Activated T-cell treated with anti-CD3 and anti-CD28 coated beads, Interleukin-2, amount 50 U/mL, for 24 hours (primary cell): ENCODE results near the gene UGT2B7.
"Not testable (repeated sequence)": the region's sequence is repeated elsewhere in the genome, so short reads cannot be mapped to it uniquely, and the experiment has no call there.

Source experiments
- DNase-seq: peaks from one replicate; pipeline ENCODE4 v3.0.0-alpha.2; 2020
- H3K27ac Mint-ChIP-seq: 2 replicates; pipeline ENCODE4 v1.8.0; 2020; ENCODE audit warnings: mild to moderate bottlenecking, mixed read lengths
- H3K27me3 Mint-ChIP-seq: 2 replicates; pipeline ENCODE4 v1.8.0; 2020; ENCODE audit warnings: mixed read lengths
- H3K36me3 Mint-ChIP-seq: 2 replicates; pipeline ENCODE4 v1.8.0; 2020; ENCODE audit warnings: low read depth, mixed read lengths
- H3K4me1 Mint-ChIP-seq: 2 replicates; pipeline ENCODE4 v1.8.0; 2020; ENCODE audit warnings: low read depth, mixed read lengths
- H3K4me3 Mint-ChIP-seq: 2 replicates; pipeline ENCODE4 v1.8.0; 2020; ENCODE audit warnings: mild to moderate bottlenecking, moderate library complexity, mixed read lengths
- H3K9me3 Mint-ChIP-seq: 2 replicates; pipeline ENCODE4 v1.8.0; 2020; ENCODE audit warnings: mixed read lengths

The UGT2B7 gene

GRCh38 chr4:69099910-69100309 is 3.6 kb downstream of the UGT2B7 start:
- no peaks in the 10 kb centered on the region for H3K4me1 Mint-ChIP-seq
- H3K4me3 Mint-ChIP-seq = no peak overlapping the region
- H3K27ac Mint-ChIP-seq = no peak overlapping the region
- DNase-seq = no peak
- no peaks in the 10 kb centered on the region for H3K27me3 Mint-ChIP-seq
- no peaks in the 10 kb centered on the region for H3K9me3 Mint-ChIP-seq
- no peaks in the 10 kb centered on the region for H3K36me3 Mint-ChIP-seq

GRCh38 chr4:69102668-69103067 is 6.4 kb downstream of the UGT2B7 start:
- not testable (repeated sequence) for H3K36me3 Mint-ChIP-seq, H3K27ac Mint-ChIP-seq, H3K4me3 Mint-ChIP-seq, H3K27me3 Mint-ChIP-seq, DNase-seq, H3K9me3 Mint-ChIP-seq, H3K4me1 Mint-ChIP-seq

DNA sequence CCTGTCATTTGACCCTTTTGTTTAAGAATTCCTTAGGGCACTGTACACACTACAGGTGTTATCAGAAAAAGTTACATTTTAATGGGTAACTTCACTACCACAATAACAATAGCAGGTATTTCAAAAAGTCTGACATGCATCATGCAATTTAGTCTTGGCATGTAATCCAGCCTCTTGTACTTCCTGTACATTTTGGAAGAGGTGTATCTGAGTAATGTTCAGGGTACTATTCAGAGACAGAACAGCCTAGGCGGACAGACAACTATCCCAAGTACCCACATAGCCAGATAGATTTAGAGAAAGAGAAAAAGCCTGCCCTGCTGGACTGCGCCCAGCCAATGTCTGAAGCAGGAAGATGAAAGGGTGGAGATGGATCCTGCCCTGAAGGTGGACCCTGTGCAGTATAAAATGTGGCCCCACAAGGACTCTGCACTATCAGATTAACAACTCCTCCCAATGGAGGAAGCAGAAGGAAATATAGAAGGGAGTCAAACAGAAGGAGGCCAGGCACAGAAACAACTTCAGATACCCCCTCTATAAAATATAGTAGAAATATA is 8.5 kb downstream of the UGT2B7 start:
- H3K27me3 Mint-ChIP-seq = no peaks in the 10 kb centered on the region
- no peaks in the 10 kb centered on the region for H3K4me1 Mint-ChIP-seq
- H3K4me3 Mint-ChIP-seq = no peak overlapping the region
- no peaks in the 10 kb centered on the region for H3K36me3 Mint-ChIP-seq
- H3K27ac Mint-ChIP-seq = no peak overlapping the region
- H3K9me3 Mint-ChIP-seq = no peaks in the 10 kb centered on the region
- DNase-seq = no peak

DNA sequence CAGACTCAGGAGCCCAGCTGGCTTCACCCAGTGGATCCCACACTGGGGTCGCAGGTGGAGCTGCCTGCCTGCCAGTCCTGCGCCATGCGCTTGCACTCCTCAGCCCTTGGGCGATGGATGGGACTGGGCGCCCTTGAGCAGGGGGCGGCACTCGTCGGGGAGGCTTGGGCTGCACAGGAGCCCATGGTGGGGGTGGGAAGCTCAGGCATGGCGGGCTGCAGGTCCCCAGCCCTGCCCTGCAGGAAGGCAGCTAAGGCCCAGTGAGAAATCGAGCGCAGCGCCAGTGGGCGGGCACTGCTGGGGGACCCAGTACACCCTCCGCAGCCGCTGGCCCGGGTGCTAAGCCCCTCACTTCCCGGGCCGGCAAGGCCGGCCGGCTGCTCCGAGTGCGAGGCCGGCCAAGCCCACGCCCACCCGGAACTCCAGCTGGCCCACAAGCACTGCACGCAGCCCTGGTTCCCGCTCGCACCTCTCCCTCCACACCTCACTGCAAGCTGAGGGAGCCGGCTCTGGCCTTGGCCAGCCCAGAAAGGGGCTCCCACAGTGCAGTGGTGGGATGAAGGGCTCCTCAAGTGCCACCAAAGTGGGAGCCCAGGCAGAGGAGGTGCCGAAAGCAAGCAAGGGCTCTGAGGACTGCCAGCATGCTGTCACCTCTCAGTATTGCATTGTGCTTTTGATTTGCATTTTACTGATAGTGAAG is 19.0 kb downstream of the UGT2B7 start:
- not testable (repeated sequence) for H3K27ac Mint-ChIP-seq

DNA sequence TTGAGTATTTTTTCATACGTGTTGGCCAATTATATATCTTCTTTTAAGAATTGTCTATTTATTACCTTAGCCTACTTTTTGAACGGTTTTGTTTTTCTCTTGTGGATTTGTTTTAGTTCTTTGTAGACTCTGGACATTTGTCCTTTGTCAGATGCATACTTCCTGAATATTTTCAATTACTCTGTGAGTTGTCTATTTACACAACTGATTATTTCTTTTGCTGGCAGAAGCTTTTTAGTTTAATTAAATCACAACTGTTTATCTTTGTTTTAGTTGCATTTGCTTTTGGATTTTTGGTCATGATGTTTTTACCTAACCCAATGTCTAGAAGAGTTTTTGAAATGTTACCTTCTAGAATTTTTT is 19.6 kb downstream of the UGT2B7 start:
- no peak overlapping the region for H3K27ac Mint-ChIP-seq
- no peaks in the 10 kb centered on the region for H3K36me3 Mint-ChIP-seq
- no peak overlapping the region for H3K4me3 Mint-ChIP-seq
- no peak for DNase-seq
- H3K4me1 Mint-ChIP-seq = no peaks in the 10 kb centered on the region
- H3K9me3 Mint-ChIP-seq = no peaks in the 10 kb centered on the region
- no peaks in the 10 kb centered on the region for H3K27me3 Mint-ChIP-seq

More for the DNA sequence above, 19.0 kb downstream of the UGT2B7 start:
- not testable (repeated sequence) for H3K9me3 Mint-ChIP-seq, H3K4me1 Mint-ChIP-seq, H3K4me3 Mint-ChIP-seq, H3K36me3 Mint-ChIP-seq, H3K27me3 Mint-ChIP-seq, DNase-seq

DNA sequence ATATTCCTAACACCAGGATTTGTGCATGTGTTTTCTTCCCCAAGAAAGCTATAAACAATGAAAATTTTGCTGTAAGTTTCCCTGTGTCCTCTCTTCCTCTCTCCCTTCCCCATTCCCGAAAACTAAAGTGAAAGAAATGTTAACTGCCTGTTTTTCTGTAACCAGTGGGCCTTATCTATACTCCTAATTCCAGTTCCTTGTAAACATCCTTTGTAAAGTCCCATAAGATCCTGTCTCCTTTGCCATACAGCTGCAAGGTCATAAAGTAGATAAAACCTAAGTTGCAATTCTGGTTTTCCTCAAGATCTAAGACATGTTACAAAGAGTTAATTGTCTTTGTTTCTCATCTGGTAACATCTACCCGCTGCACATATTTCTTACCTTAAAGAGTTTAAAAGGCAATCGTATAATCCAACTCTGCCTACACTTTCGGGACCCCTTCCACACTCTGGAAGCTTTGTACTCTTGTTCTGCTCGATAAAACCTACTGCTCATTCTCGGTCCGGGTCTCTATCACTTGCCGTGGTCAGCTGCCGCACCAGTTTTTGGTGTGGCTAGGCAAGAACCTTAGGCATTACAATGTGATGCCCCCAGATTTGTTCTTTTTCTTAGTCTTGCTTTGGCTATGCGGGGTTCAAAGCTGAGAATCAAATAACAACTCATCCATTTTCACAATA is 20.5 kb downstream of the UGT2B7 start:
- Mint-ChIP-seq H3K27me3 (no peaks in the 10 kb centered on the region), H3K9me3 (no peaks in the 10 kb centered on the region), H3K4me1 (no peaks in the 10 kb centered on the region), H3K27ac (no peak overlapping the region), H3K4me3 (no peak overlapping the region), H3K36me3 (no peaks in the 10 kb centered on the region)
- DNase-seq = no peak

GRCh38 chr4:69120870-69121269 is 24.6 kb downstream of the UGT2B7 start:
- H3K9me3 Mint-ChIP-seq = no peaks in the 10 kb centered on the region
- H3K4me1 Mint-ChIP-seq = no peaks in the 10 kb centered on the region
- H3K27ac Mint-ChIP-seq = no peak overlapping the region
- H3K36me3 Mint-ChIP-seq = no peaks in the 10 kb centered on the region
- H3K4me3 Mint-ChIP-seq = no peak overlapping the region
- DNase-seq = no peak
- no peaks in the 10 kb centered on the region for H3K27me3 Mint-ChIP-seq

DNA sequence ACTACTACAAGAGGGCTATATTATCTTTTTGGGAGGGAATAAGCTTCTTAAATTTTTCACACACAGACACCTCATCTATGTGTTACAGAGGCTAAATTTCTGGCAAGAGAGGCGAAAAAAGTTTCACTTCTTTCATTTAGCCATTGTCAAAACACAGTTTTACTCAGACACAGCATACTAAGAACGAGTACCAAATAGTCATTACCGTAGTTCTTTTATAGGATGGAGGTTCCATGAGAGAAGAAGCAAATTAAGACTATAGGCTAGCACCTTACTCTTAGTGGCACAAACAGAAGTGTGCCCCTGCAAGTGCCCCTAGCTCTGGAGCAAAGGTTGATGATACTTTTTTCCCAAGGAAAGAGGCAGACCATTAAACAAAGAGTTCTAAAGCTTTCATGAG is 26.2 kb downstream of the UGT2B7 start:
- Mint-ChIP-seq H3K4me1 (no peaks in the 10 kb centered on the region), H3K36me3 (no peaks in the 10 kb centered on the region), H3K27me3 (no peaks in the 10 kb centered on the region), H3K9me3 (no peaks in the 10 kb centered on the region), H3K27ac (no peak overlapping the region), H3K4me3 (no peak overlapping the region)
- DNase-seq = no peak

- no peak for DNase-seq
- Mint-ChIP-seq H3K4me1 (no peaks in the 10 kb centered on the region), H3K4me3 (no peak overlapping the region), H3K27ac (no peak overlapping the region), H3K9me3 (no peaks in the 10 kb centered on the region), H3K36me3 (no peaks in the 10 kb centered on the region), H3K27me3 (no peaks in the 10 kb centered on the region)
Measured at GRCh38 chr4:69124941-69125340, 28.7 kb downstream of the UGT2B7 start.

DNA sequence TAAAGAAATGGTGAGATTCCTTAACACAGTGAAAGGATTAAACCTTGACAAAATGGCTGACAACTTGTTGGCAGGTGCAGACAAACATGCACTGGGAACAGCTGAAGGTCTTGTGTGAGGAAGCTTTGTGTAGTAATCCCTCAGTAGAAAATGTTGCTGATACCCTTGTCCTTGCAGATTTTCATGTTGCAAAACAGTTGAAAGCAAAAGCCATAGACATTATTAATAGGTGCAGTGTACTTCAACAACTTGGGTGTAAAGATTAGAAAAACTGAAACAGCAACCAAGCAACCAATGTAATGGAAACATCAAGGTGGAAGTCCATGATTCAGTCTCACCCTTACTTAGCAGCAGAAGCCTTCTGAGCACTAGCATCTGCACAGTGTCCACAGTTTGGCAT is 29.8 kb downstream of the UGT2B7 start:
- Mint-ChIP-seq H3K4me3 (no peak overlapping the region), H3K27ac (no peak overlapping the region), H3K4me1 (no peaks in the 10 kb centered on the region), H3K9me3 (no peaks in the 10 kb centered on the region), H3K36me3 (no peaks in the 10 kb centered on the region), H3K27me3 (no peaks in the 10 kb centered on the region)
- no peak for DNase-seq

DNA sequence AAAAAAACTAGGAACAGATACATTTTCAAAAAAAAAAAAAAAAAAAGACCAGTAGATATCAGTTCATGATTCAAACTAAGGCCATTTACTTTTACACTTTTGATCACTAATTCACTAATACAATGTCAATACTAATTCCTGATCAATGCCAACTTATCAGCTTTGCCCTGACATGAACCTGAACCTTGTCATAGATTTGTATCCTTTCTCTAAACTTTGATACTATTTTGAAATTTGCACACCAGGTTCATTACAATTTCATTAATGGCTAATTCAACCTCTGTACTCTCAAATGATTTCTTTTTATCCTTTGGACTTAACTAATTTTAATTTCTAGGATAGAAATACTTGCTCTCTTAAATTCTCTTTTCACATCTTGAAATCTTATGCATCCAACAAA is 37.7 kb downstream of the UGT2B7 start:
- H3K36me3 Mint-ChIP-seq = no peaks in the 10 kb centered on the region
- H3K4me1 Mint-ChIP-seq = no peaks in the 10 kb centered on the region
- H3K27me3 Mint-ChIP-seq = no peaks in the 10 kb centered on the region
- no peak for DNase-seq
- no peak overlapping the region for H3K27ac Mint-ChIP-seq
- H3K9me3 Mint-ChIP-seq = no peaks in the 10 kb centered on the region
- no peak overlapping the region for H3K4me3 Mint-ChIP-seq

DNA sequence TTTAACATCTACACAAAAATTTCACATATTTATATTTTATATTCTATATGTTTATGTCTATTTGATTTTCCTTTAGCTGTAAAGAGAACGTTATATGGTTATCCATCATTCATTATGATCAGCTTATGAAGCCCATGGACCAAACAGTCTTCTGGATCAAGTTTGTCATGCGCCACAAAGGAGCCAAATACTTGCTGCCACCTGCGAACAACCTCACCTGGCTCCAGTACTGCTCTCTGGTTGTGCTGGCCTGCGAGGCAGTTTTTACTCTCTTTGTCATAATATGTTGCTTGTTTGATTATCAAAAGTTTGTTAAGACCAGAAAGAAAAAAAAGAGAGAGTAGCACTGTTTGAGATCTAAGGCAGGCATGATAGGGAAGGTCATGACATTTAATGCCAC is 38.2 kb downstream of the UGT2B7 start:
- DNase-seq = no peak
- H3K27me3 Mint-ChIP-seq = no peaks in the 10 kb centered on the region
- H3K9me3 Mint-ChIP-seq = no peaks in the 10 kb centered on the region
- no peaks in the 10 kb centered on the region for H3K4me1 Mint-ChIP-seq
- no peak overlapping the region for H3K27ac Mint-ChIP-seq
- H3K4me3 Mint-ChIP-seq = no peak overlapping the region
- H3K36me3 Mint-ChIP-seq = no peaks in the 10 kb centered on the region

- no peaks in the 10 kb centered on the region for H3K27me3 Mint-ChIP-seq
- no peaks in the 10 kb centered on the region for H3K4me1 Mint-ChIP-seq
- no peaks in the 10 kb centered on the region for H3K36me3 Mint-ChIP-seq
- no peak for DNase-seq
- H3K4me3 Mint-ChIP-seq = no peak overlapping the region
- no peak overlapping the region for H3K27ac Mint-ChIP-seq
- no peaks in the 10 kb centered on the region for H3K9me3 Mint-ChIP-seq
Measured at GRCh38 chr4:69141320-69141719, 45.0 kb downstream of the UGT2B7 start.

DNA sequence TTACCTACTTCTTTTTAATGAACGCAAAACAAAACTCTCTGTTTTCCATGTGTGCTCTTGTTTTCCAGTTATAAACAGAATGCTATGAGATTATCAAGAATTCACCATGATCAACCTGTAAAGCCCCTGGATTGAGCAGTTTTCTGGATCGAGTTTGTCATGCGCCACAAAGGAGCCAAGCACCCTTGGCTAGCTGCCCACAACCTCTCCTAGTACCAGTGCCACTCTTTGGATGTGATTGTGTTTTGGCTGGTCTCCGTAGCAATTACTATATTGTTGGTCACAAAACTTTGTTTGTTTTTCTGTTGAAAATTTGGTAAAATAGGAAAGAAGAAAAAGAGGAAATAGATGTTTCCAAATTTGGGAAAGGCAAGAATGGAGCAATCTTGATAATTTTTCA is 51.1 kb downstream of the UGT2B7 start:
- Mint-ChIP-seq H3K4me3 (no peak overlapping the region), H3K36me3 (no peaks in the 10 kb centered on the region), H3K9me3 (no peaks in the 10 kb centered on the region), H3K27ac (no peak overlapping the region), H3K27me3 (no peaks in the 10 kb centered on the region), H3K4me1 (no peaks in the 10 kb centered on the region)
- no peak for DNase-seq

DNA sequence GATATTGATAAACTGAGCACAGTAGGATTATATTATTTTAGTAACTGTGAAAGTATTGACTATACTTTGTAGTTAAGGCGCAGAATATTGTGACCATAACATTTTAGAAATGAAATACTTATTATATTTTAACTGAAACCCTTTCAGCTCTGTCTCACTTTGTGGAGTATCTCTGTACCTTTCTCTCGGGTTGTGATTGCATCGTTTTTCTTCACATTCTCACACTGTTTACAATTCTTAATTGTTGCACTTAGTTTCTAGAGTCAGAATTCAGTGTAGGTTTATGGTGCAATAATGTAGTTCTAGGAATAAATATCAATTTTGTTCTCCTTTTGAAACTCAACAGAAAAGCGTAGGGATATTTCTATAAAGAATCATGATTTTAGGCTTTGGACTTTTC is 57.7 kb downstream of the UGT2B7 start:
- DNase-seq = no peak
- H3K4me3 Mint-ChIP-seq = no peak overlapping the region

More for the DNA sequence above, 57.7 kb downstream of the UGT2B7 start:
- Mint-ChIP-seq H3K27ac (no peak overlapping the region), H3K9me3 (no peaks in the 10 kb centered on the region), H3K4me1 (no peaks in the 10 kb centered on the region), H3K27me3 (no peaks in the 10 kb centered on the region), H3K36me3 (no peaks in the 10 kb centered on the region)
